Smooth muscle cell (in vitro differentiated cells): ENCODE results near the gene LSM7. TPM values are rescaled to one million over a fixed set of nuclear protein-coding genes. Genes with fewer than 3 reads are reported as not detected.

ENCODE experiments used
- DNase-seq: peaks from one replicate; lab custom pipeline; 2025; ENCODE audit not compliant: unreplicated experiment; lab: John Stamatoyannopoulos, UW
- H2AFZ ChIP-seq: fragments of 200-600 bp; sonication (generic); 2 replicates; pipeline ENCODE4 v1.6.0; 2016; ENCODE audit warnings: antibody characterized with exemption, low read depth, mild to moderate bottlenecking
- H3F3A ChIP-seq: fragments of 200-600 bp; sonication (generic); 2 replicates; pipeline ENCODE4 v1.6.0; 2017; ENCODE audit warnings: antibody characterized with exemption, low read depth
- H3K27ac ChIP-seq: fragments of 200-600 bp; sonication (generic); 2 replicates; pipeline ENCODE4 v1.5.1; 2016; ENCODE audit warnings: low read depth, mild to moderate bottlenecking
- H3K27me3 ChIP-seq: fragments of 200-600 bp; sonication (generic); 2 replicates; pipeline ENCODE4 v1.6.1; 2016; ENCODE audit warnings: low read depth, mild to moderate bottlenecking
- H3K36me3 ChIP-seq: fragments of 200-600 bp; sonication (generic); 2 replicates; pipeline ENCODE4 v1.5.1; 2016; ENCODE audit warnings: low read depth
- H3K4me1 ChIP-seq: fragments of 200-600 bp; sonication (generic); 2 replicates; pipeline ENCODE4 v1.5.1; 2016; ENCODE audit warnings: low read depth
- H3K4me2 ChIP-seq: fragments of 200-600 bp; sonication (generic); 2 replicates; pipeline ENCODE4 v1.6.0; 2016; ENCODE audit warnings: mild to moderate bottlenecking
- H3K4me3 ChIP-seq: fragments of 200-600 bp; sonication (generic); 2 replicates; pipeline ENCODE4 v1.5.1; 2016; ENCODE audit warnings: mild to moderate bottlenecking
- H3K79me2 ChIP-seq: fragments of 200-600 bp; sonication (generic); 2 replicates; pipeline ENCODE4 v1.6.0; 2016; ENCODE audit warnings: low read depth, mild to moderate bottlenecking
- H3K9ac ChIP-seq: fragments of 200-600 bp; sonication (generic); 2 replicates; pipeline ENCODE4 v1.6.0; 2016; ENCODE audit warnings: low read depth
- H3K9me3 ChIP-seq: fragments of 200-600 bp; sonication (generic); replicated peaks from 2 replicates; pipeline ENCODE4 v1.5.1; 2016; ENCODE audit warnings: low read depth
- H4K20me1 ChIP-seq: fragments of 200-600 bp; sonication (generic); 2 replicates; pipeline ENCODE4 v1.6.0; 2016; ENCODE audit warnings: low read depth
- CTCF ChIP-seq: fragments of 200-600 bp; sonication (generic); IDR thresholded peaks from 2 replicates; pipeline ENCODE4 v1.5.1; 2017; ENCODE audit warnings: borderline replicate concordance, mild to moderate bottlenecking, antibody characterized with exemption; ENCODE audit not compliant: insufficient read depth, poor library complexity, severe bottlenecking
- WGBS: methylation state at CpG from one replicate; pipeline ENCODE4 v1.1.7; 2016; ENCODE audit warnings: low lambda C conversion rate; 5-methylcytosine and 5-hydroxymethylcytosine counted together
- polyA plus RNA-seq: library from polyadenylated mRNA; unstranded; fragments of >200 nt; fragmentation: Nextera tagmentation; extraction: Ambion mirVana; gene quantifications from 2 replicates; pipeline ENCODE4 v1.2.1, GENCODE V29; 2016
- total RNA-seq: library from RNA; depleted of rRNA; stranded (reverse); fragments of >200 nt; gene quantifications from 2 replicates; pipeline ENCODE4 v1.2.3, GENCODE V29; 2014

LSM7 gene
- total and polyA plus RNA-seq, 2 experiments from 2014 or later = 161 to 164 TPM

GRCh38 chr19:2275588-2276428, 52.6 kb downstream of the LSM7 start:
- Histone ChIP-seq H3K4me1 (peaks cover 24% of the 10 kb centered on the region), H3K4me3 (no peak overlapping the region), H3K4me2 (no peak overlapping the region), H3K79me2 (peaks cover 43% of the 10 kb centered on the region), H2AFZ (no peak overlapping the region), H3K9ac (no peak overlapping the region), H3K27me3 (no peaks in the 10 kb centered on the region), H3K36me3 (no peaks in the 10 kb centered on the region), H3K9me3 (no peaks in the 10 kb centered on the region), H4K20me1 (peaks cover 85% of the 10 kb centered on the region), H3F3A (peaks cover 30% of the 10 kb centered on the region), H3K27ac (no peak overlapping the region)
- no peak for DNase-seq
- 98% methylated on average over 50 of the region's 74 CpGs for WGBS
- no peak for TF ChIP-seq CTCF

GRCh38 chr19:2274931-2275535, 53.4 kb downstream of the LSM7 start:
- peaks cover 50% of the 10 kb centered on the region for H3K79me2 ChIP-seq
- no peak overlapping the region for H2AFZ ChIP-seq
- H3K4me2 ChIP-seq = no peak overlapping the region
- WGBS = 68% methylated on average over 16 of the region's 16 CpGs
- H3K4me1 ChIP-seq = peaks cover 24% of the 10 kb centered on the region
- no peak for DNase-seq
- no peak overlapping the region for H3K9ac ChIP-seq
- peaks cover 34% of the 10 kb centered on the region for H3F3A ChIP-seq
- peak; percentile 47 for TF ChIP-seq CTCF
- H3K4me3 ChIP-seq = no peak overlapping the region
- no peaks in the 10 kb centered on the region for H3K36me3 ChIP-seq
- no peak overlapping the region for H3K27ac ChIP-seq
- H3K9me3 ChIP-seq = no peaks in the 10 kb centered on the region
- peaks cover 89% of the 10 kb centered on the region for H4K20me1 ChIP-seq
- no peaks in the 10 kb centered on the region for H3K27me3 ChIP-seq

GRCh38 chr19:2274185-2274711, 54.1 kb downstream of the LSM7 start:
- no peaks in the 10 kb centered on the region for H3K27me3 ChIP-seq
- H2AFZ ChIP-seq = no peak overlapping the region
- no peaks in the 10 kb centered on the region for H3K9me3 ChIP-seq
- H3F3A ChIP-seq = peaks cover 36% of the 10 kb centered on the region
- TF ChIP-seq CTCF = no peak
- no peak for DNase-seq
- H3K9ac ChIP-seq = no peak overlapping the region
- peaks cover 88% of the 10 kb centered on the region for H4K20me1 ChIP-seq
- peaks cover 57% of the 10 kb centered on the region for H3K79me2 ChIP-seq
- peak overlapping the region; percentile 56 for H3K27ac ChIP-seq
- peaks cover 24% of the 10 kb centered on the region for H3K4me1 ChIP-seq
- no peak overlapping the region for H3K4me2 ChIP-seq
- 89% methylated on average over 9 of the region's 9 CpGs for WGBS
- no peak overlapping the region for H3K4me3 ChIP-seq
- no peaks in the 10 kb centered on the region for H3K36me3 ChIP-seq
